Chondrocyte (in vitro differentiated cells): Measurements from ENCODE around the gene CPTP. TPM values are rescaled to one million over a fixed set of nuclear protein-coding genes. Genes with fewer than 3 reads are reported as not detected.

Source experiments
- DNase-seq: peaks from one replicate; pipeline ENCODE4 v3.0.0; 2021; ENCODE audit warnings: mixed read lengths, low spot score
- H3K27ac Mint-ChIP-seq: one replicate; pipeline ENCODE4 v1.8.0; 2021; ENCODE audit warnings: mild to moderate bottlenecking, moderate library complexity, mixed read lengths; ENCODE audit not compliant: unreplicated experiment
- H3K27me3 Mint-ChIP-seq: 2 replicates; pipeline ENCODE4 v1.8.0; 2021; ENCODE audit warnings: low read depth, mixed read lengths
- H3K36me3 Mint-ChIP-seq: 2 replicates; pipeline ENCODE4 v1.8.0; 2021; ENCODE audit warnings: low read depth, mixed read lengths
- H3K4me1 Mint-ChIP-seq: 2 replicates; pipeline ENCODE4 v1.8.0; 2021; ENCODE audit warnings: low read depth, mild to moderate bottlenecking, mixed read lengths
- H3K4me3 Mint-ChIP-seq: one replicate; pipeline ENCODE4 v1.8.0; 2021; ENCODE audit warnings: mild to moderate bottlenecking, moderate library complexity, mixed read lengths; ENCODE audit not compliant: unreplicated experiment
- H3K9me3 Mint-ChIP-seq: 2 replicates; pipeline ENCODE4 v1.8.0; 2021; ENCODE audit warnings: low read depth, mixed read lengths
- CTCF ChIP-seq: fragments of 200-600 bp; sonication (generic); IDR thresholded peaks from 2 replicates; pipeline ENCODE4 v1.5.0; 2021; ENCODE audit warnings: antibody characterized with exemption, mild to moderate bottlenecking, moderate library complexity
- total RNA-seq: library from RNA; stranded (reverse); gene quantifications from 3 replicates; pipeline ENCODE4 v1.2.1, GENCODE V29; 2021

The CPTP gene
- total RNA-seq, 1 donor from 2014 or later: 23.1 TPM

- TF ChIP-seq CTCF: no peak
- Mint-ChIP-seq H3K9me3 (no peaks in the 10 kb centered on the region), H3K27me3 (no peaks in the 10 kb centered on the region), H3K4me3 (no peak overlapping the region), H3K36me3 (no peaks in the 10 kb centered on the region), H3K4me1 (peaks cover 24% of the 10 kb centered on the region), H3K27ac (no peak overlapping the region)
- no peak for DNase-seq
These were observed 21.4 kb downstream of the CPTP start for GRCh38 chr1:1345860-1346500.

GRCh38 chr1:1346501-1346890, 21.9 kb downstream of the CPTP start:
- no peak overlapping the region for H3K4me3 Mint-ChIP-seq
- no peak overlapping the region for H3K27ac Mint-ChIP-seq
- H3K27me3 Mint-ChIP-seq: no peaks in the 10 kb centered on the region
- peaks cover 24% of the 10 kb centered on the region for H3K4me1 Mint-ChIP-seq
- H3K36me3 Mint-ChIP-seq: no peaks in the 10 kb centered on the region
- TF ChIP-seq CTCF: no peak
- DNase-seq: no peak
- no peaks in the 10 kb centered on the region for H3K9me3 Mint-ChIP-seq

- DNase-seq: no peak
- H3K27me3 Mint-ChIP-seq: no peaks in the 10 kb centered on the region
- no peak for TF ChIP-seq CTCF
- H3K27ac Mint-ChIP-seq: peak overlapping the region; percentile 32
- peak overlapping the region; percentile 72 for H3K4me3 Mint-ChIP-seq
- no peaks in the 10 kb centered on the region for H3K9me3 Mint-ChIP-seq
- no peaks in the 10 kb centered on the region for H3K36me3 Mint-ChIP-seq
- H3K4me1 Mint-ChIP-seq: peaks cover 27% of the 10 kb centered on the region
These were observed 22.5 kb downstream of the CPTP start for GRCh38 chr1:1347026-1347595.

GRCh38 chr1:1347663-1348419, 23.2 kb downstream of the CPTP start:
- Mint-ChIP-seq H3K27ac (peak overlapping the region; percentile 32), H3K36me3 (no peaks in the 10 kb centered on the region), H3K4me3 (peak overlapping the region; percentile 72), H3K4me1 (peaks cover 35% of the 10 kb centered on the region), H3K27me3 (no peaks in the 10 kb centered on the region), H3K9me3 (no peaks in the 10 kb centered on the region)
- peak; percentile 5 for TF ChIP-seq CTCF
- DNase-seq: no peak

- H3K4me3 Mint-ChIP-seq: peak overlapping the region; percentile 72
- H3K9me3 Mint-ChIP-seq: no peaks in the 10 kb centered on the region
- H3K36me3 Mint-ChIP-seq: no peaks in the 10 kb centered on the region
- peak; percentile 3 for TF ChIP-seq CTCF
- H3K27ac Mint-ChIP-seq: peak overlapping the region; percentile 32
- H3K27me3 Mint-ChIP-seq: no peaks in the 10 kb centered on the region
- H3K4me1 Mint-ChIP-seq: peaks cover 37% of the 10 kb centered on the region
- DNase-seq: no peak
These were observed 24.0 kb downstream of the CPTP start for GRCh38 chr1:1348420-1349255.
